SK-N-SH treated with all-trans-retinoic acid at 6 μM for 48 hours (cell line): ENCODE measurements around the gene ERCC6.

Source experiments
- ATAC-seq: fragments of 200-7000 bp; cut with Tn5 transposase; 3 replicates; pipeline ENCODE4 v1.9.1; 2020; ENCODE audit warnings: mild to moderate bottlenecking, moderate library complexity
- ARNTL ChIP-seq: fragments of 450-650 bp; formaldehyde crosslinking; IDR thresholded peaks from 2 replicates; pipeline ENCODE4 v1.5.0; 2020; ENCODE audit warnings: low read depth, mild to moderate bottlenecking, moderate library complexity, borderline replicate concordance
- BACH2 ChIP-seq: fragments of 250-450 bp; sonication (Bioruptor Pico); IDR thresholded peaks from 2 replicates; pipeline ENCODE4 v1.9.0; 2021; ENCODE audit warnings: mild to moderate bottlenecking, borderline replicate concordance
- CSDC2 ChIP-seq: fragments of 250-450 bp; sonication (Bioruptor Pico); IDR thresholded peaks from 2 replicates; pipeline ENCODE4 v1.5.0; 2020; ENCODE audit warnings: mild to moderate bottlenecking, moderate library complexity
- ESRRG ChIP-seq: fragments of 250-450 bp; sonication (Bioruptor Pico); IDR thresholded peaks from 2 replicates; pipeline ENCODE4 v1.6.1; 2021; ENCODE audit warnings: mild to moderate bottlenecking
- GLIS3 ChIP-seq: fragments of 250-450 bp; sonication (Bioruptor Pico); IDR thresholded peaks from 2 replicates; pipeline ENCODE4 v1.5.0; 2020; ENCODE audit warnings: mild to moderate bottlenecking, moderate library complexity
- ISL1 ChIP-seq: fragments of 250-450 bp; sonication (Bioruptor Pico); IDR thresholded peaks from 2 replicates; pipeline ENCODE4 v2.1.2; 2022; ENCODE audit warnings: mild to moderate bottlenecking, moderate library complexity
- OSR1 ChIP-seq: fragments of 250-450 bp; sonication (Bioruptor Pico); IDR thresholded peaks from 2 replicates; pipeline ENCODE4 v1.8.0; 2022; ENCODE audit warnings: moderate library complexity, mild to moderate bottlenecking, inconsistent platforms
- PPARA ChIP-seq: fragments of 250-450 bp; sonication (Bioruptor Pico); IDR thresholded peaks from 2 replicates; pipeline ENCODE4 v1.5.0; 2020; ENCODE audit warnings: mild to moderate bottlenecking, borderline replicate concordance
- RARB ChIP-seq: fragments of 250-450 bp; sonication (Bioruptor Pico); IDR thresholded peaks from 2 replicates; pipeline ENCODE4 v1.8.0; 2021; ENCODE audit warnings: mild to moderate bottlenecking, moderate library complexity
- SNAI2 ChIP-seq: fragments of 250-450 bp; sonication (Bioruptor Pico); IDR thresholded peaks from 2 replicates; pipeline ENCODE4 v1.5.0; 2020; ENCODE audit warnings: mild to moderate bottlenecking, moderate library complexity
- TCF4 ChIP-seq: fragments of 250-450 bp; sonication (Bioruptor Pico); IDR thresholded peaks from 2 replicates; pipeline ENCODE4 v1.8.0; 2021; ENCODE audit warnings: mild to moderate bottlenecking, moderate library complexity, borderline replicate concordance
- TOX ChIP-seq: fragments of 250-450 bp; sonication (Bioruptor Pico); IDR thresholded peaks from 2 replicates; pipeline ENCODE4 v1.8.0; 2021; ENCODE audit warnings: mild to moderate bottlenecking, moderate library complexity, borderline replicate concordance
- ZC3H10 ChIP-seq: fragments of 250-450 bp; sonication (Bioruptor Pico); IDR thresholded peaks from 2 replicates; pipeline ENCODE4 v1.5.1; 2021; ENCODE audit warnings: mild to moderate bottlenecking, moderate library complexity
- ZFP3 ChIP-seq: fragments of 250-450 bp; sonication (Bioruptor Pico); IDR thresholded peaks from 2 replicates; pipeline ENCODE4 v1.5.0; 2020; ENCODE audit warnings: mild to moderate bottlenecking, moderate library complexity
- ZNF70 ChIP-seq: fragments of 450-650 bp; formaldehyde crosslinking; IDR thresholded peaks from 2 replicates; pipeline ENCODE4 v1.5.0; 2020; ENCODE audit warnings: mild to moderate bottlenecking, moderate library complexity
- ZNF8 ChIP-seq: fragments of 450-650 bp; formaldehyde crosslinking; IDR thresholded peaks from 2 replicates; pipeline ENCODE4 v1.5.0; 2020; ENCODE audit warnings: mild to moderate bottlenecking, moderate library complexity
- TF ChIP-seq, protein P1 (sequence below): fragments of 250-450 bp; sonication (Bioruptor Pico); IDR thresholded peaks from 2 replicates; pipeline ENCODE4 v1.5.0; 2020; ENCODE audit warnings: mild to moderate bottlenecking, moderate library complexity
- TF ChIP-seq, protein P2 (sequence below): fragments of 250-450 bp; sonication (Bioruptor Pico); IDR thresholded peaks from 2 replicates; pipeline ENCODE4 v1.8.0; 2021; ENCODE audit warnings: low read depth, mild to moderate bottlenecking, moderate library complexity, borderline replicate concordance
- TF ChIP-seq, protein P3 (sequence below): fragments of 250-450 bp; sonication (Bioruptor Pico); IDR thresholded peaks from 2 replicates; pipeline ENCODE4 v1.5.1; 2020; ENCODE audit warnings: low read depth, mild to moderate bottlenecking, moderate library complexity
- TF ChIP-seq, protein P4 (sequence below): fragments of 250-450 bp; sonication (Bioruptor Pico); IDR thresholded peaks from 2 replicates; pipeline ENCODE4 v1.5.1; 2021; ENCODE audit warnings: mild to moderate bottlenecking, moderate library complexity
- TF ChIP-seq, protein P5 (sequence below): fragments of 250-450 bp; sonication (Bioruptor Pico); IDR thresholded peaks from 2 replicates; pipeline ENCODE4 v1.8.0; 2020; ENCODE audit warnings: mild to moderate bottlenecking, moderate library complexity, borderline replicate concordance

Gene ERCC6

DNA sequence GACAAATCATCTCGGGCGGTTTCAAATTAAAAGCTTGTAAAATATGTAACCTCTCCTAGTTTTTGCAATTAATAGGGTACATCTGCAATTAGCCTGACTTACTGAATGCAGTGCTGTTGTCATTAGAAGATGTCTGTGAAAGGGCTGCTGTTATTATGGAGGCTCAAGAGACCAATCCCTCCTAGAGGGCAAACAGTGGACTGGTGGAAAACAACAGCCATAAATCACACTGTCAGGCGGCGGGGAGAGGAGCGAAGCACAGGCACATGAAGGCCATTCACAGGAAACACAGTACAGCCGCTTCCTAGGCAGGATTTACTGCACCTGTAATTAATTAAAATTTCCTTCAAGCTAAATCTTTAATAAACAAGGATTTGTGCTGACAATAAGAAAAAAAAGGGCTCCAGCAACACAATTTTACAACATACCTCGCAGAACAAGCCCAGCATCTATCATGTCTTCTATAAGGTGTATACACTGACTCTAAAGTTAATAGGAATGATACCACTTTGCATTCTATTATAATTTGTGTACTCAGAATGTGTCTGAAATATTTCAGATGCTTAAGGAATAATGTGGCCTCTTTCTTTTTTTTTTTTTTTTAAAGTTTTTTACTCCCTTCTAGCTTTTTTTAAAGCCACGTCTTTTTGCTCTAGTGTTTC is 50.7 kb downstream of the ERCC6 start:
- peak; percentile 40; the same call in 1 of the 3 replicates for ATAC-seq

DNA sequence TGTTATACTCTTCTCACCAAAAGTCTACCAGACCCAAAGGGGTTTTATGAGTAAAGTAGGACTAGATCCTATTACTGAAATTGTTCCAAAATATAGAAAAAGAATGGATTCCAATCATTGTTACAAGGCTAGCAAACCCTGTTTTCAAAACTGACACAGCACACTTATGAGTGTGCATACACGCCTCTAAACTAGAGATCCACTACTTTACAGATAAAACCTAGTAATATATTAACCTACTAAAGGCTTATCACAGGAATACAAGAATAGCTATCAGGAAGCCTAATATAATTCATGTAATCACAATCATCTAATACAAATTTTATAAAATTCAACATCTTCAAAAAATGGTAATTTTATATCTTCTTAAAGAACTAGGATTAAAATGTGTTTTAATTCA is 52.2 kb downstream of the ERCC6 start:
- TF ChIP-seq CSDC2 (no peak), SNAI2 (CRISPR knock-in tag) (no peak), PPARA (CRISPR knock-in tag) (no peak), ISL1 (CRISPR knock-in tag) (no peak), ZNF8 (CRISPR knock-in tag) (no peak), ZC3H10 (no peak), ARNTL (no peak), OSR1 (CRISPR knock-in tag) (no peak), GLIS3 (CRISPR knock-in tag) (no peak), TOX (no peak), RARB (CRISPR knock-in tag) (no peak), ZFP3 (CRISPR knock-in tag) (no peak)
- TF ChIP-seq, protein P1, sequence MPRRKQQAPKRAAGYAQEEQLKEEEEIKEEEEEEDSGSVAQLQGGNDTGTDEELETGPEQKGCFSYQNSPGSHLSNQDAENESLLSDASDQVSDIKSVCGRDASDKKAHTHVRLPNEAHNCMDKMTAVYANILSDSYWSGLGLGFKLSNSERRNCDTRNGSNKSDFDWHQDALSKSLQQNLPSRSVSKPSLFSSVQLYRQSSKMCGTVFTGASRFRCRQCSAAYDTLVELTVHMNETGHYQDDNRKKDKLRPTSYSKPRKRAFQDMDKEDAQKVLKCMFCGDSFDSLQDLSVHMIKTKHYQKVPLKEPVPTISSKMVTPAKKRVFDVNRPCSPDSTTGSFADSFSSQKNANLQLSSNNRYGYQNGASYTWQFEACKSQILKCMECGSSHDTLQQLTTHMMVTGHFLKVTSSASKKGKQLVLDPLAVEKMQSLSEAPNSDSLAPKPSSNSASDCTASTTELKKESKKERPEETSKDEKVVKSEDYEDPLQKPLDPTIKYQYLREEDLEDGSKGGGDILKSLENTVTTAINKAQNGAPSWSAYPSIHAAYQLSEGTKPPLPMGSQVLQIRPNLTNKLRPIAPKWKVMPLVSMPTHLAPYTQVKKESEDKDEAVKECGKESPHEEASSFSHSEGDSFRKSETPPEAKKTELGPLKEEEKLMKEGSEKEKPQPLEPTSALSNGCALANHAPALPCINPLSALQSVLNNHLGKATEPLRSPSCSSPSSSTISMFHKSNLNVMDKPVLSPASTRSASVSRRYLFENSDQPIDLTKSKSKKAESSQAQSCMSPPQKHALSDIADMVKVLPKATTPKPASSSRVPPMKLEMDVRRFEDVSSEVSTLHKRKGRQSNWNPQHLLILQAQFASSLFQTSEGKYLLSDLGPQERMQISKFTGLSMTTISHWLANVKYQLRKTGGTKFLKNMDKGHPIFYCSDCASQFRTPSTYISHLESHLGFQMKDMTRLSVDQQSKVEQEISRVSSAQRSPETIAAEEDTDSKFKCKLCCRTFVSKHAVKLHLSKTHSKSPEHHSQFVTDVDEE (CRISPR knock-in tag), result no peak
- ATAC-seq, result no peak

More for the DNA sequence above, 50.7 kb downstream of the ERCC6 start:
- TF ChIP-seq, protein P2, sequence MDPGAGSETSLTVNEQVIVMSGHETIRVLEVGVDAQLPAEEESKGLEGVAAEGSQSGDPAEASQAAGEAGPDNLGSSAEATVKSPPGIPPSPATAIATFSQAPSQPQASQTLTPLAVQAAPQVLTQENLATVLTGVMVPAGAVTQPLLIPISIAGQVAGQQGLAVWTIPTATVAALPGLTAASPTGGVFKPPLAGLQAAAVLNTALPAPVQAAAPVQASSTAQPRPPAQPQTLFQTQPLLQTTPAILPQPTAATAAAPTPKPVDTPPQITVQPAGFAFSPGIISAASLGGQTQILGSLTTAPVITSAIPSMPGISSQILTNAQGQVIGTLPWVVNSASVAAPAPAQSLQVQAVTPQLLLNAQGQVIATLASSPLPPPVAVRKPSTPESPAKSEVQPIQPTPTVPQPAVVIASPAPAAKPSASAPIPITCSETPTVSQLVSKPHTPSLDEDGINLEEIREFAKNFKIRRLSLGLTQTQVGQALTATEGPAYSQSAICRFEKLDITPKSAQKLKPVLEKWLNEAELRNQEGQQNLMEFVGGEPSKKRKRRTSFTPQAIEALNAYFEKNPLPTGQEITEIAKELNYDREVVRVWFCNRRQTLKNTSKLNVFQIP, result no peak
- 0 out of 2 replicates have a peak, but pooled peaks have one; percentile 17 for TF ChIP-seq TCF4 (CRISPR knock-in tag)
- TF ChIP-seq, all 23 proteins: peak for 1

DNA sequence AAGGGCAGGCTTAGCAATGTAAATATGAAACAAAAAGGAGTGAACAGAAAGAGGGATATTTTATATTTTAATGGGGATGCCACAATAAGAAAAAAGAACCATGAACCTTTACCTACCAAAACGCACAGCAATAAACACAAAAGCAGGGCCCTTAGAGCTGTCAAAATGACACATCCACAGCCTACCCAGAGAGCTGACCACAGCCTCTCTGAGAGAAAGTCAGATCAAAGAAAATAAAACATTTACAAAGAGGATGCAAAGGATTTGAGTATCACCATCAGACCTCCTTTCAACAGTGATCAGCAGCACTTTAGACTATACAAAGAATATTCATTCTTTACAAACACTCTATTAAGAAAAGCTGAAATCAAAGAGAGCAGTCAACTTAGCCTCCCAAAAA is 52.9 kb downstream of the ERCC6 start:
- TF ChIP-seq, protein P3, sequence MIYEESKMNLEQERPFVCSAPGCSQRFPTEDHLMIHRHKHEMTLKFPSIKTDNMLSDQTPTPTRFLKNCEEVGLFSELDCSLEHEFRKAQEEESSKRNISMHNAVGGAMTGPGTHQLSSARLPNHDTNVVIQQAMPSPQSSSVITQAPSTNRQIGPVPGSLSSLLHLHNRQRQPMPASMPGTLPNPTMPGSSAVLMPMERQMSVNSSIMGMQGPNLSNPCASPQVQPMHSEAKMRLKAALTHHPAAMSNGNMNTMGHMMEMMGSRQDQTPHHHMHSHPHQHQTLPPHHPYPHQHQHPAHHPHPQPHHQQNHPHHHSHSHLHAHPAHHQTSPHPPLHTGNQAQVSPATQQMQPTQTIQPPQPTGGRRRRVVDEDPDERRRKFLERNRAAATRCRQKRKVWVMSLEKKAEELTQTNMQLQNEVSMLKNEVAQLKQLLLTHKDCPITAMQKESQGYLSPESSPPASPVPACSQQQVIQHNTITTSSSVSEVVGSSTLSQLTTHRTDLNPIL (CRISPR knock-in tag), result no peak
- TF ChIP-seq, protein P4, sequence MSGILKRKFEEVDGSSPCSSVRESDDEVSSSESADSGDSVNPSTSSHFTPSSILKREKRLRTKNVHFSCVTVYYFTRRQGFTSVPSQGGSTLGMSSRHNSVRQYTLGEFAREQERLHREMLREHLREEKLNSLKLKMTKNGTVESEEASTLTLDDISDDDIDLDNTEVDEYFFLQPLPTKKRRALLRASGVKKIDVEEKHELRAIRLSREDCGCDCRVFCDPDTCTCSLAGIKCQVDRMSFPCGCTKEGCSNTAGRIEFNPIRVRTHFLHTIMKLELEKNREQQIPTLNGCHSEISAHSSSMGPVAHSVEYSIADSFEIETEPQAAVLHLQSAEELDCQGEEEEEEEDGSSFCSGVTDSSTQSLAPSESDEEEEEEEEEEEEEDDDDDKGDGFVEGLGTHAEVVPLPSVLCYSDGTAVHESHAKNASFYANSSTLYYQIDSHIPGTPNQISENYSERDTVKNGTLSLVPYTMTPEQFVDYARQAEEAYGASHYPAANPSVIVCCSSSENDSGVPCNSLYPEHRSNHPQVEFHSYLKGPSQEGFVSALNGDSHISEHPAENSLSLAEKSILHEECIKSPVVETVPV, result no peak
- no peak for TF ChIP-seq RARB (CRISPR knock-in tag)
- TF ChIP-seq OSR1 (CRISPR knock-in tag), result no peak
- TF ChIP-seq ESRRG (CRISPR knock-in tag), result no peak
- TF ChIP-seq ZNF70 (CRISPR knock-in tag), result no peak
- TF ChIP-seq ARNTL, result no peak
- TF ChIP-seq ISL1 (CRISPR knock-in tag), result no peak
- TF ChIP-seq, protein P5, sequence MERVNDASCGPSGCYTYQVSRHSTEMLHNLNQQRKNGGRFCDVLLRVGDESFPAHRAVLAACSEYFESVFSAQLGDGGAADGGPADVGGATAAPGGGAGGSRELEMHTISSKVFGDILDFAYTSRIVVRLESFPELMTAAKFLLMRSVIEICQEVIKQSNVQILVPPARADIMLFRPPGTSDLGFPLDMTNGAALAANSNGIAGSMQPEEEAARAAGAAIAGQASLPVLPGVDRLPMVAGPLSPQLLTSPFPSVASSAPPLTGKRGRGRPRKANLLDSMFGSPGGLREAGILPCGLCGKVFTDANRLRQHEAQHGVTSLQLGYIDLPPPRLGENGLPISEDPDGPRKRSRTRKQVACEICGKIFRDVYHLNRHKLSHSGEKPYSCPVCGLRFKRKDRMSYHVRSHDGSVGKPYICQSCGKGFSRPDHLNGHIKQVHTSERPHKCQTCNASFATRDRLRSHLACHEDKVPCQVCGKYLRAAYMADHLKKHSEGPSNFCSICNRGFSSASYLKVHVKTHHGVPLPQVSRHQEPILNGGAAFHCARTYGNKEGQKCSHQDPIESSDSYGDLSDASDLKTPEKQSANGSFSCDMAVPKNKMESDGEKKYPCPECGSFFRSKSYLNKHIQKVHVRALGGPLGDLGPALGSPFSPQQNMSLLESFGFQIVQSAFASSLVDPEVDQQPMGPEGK, result no peak
- no peak for TF ChIP-seq TOX
- TF ChIP-seq ZFP3 (CRISPR knock-in tag), result no peak
- no peak for TF ChIP-seq BACH2
- no peak for ATAC-seq
